HG03045 (cell line): Measurements from ENCODE around the gene RNF2.
"Not testable (repeated sequence)": the region's sequence is repeated elsewhere in the genome, so short reads cannot be mapped to it uniquely, and the experiment has no call there.

Source experiments
- ATAC-seq: cut with Tn5 transposase; IDR thresholded peaks from one replicate; pipeline ENCODE4 v1.9.1; 2021; ENCODE audit warnings: mild to moderate bottlenecking, moderate library complexity; ENCODE audit not compliant: unreplicated experiment

Gene RNF2

DNA sequence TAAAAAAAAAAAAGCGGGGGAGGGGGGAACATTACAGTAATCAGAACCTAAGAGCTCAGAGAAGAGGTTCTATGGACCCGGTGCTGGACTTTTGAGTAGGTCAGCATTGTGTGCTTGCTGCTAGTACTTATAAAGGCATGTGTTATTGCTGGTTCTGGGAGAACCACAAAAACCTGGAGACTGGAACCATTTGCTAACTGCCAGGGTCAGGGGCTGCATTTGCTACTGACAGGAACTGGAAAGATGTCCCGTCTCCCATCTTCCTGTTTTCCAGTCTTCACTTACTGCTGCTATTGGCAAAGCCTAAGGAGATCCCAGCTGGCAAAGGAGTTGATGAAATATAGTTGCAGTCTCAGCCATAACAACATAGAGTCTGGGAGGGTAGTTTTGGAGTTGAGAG lies 4.3 kb downstream of the RNF2 start:
- ATAC-seq = no peak

DNA sequence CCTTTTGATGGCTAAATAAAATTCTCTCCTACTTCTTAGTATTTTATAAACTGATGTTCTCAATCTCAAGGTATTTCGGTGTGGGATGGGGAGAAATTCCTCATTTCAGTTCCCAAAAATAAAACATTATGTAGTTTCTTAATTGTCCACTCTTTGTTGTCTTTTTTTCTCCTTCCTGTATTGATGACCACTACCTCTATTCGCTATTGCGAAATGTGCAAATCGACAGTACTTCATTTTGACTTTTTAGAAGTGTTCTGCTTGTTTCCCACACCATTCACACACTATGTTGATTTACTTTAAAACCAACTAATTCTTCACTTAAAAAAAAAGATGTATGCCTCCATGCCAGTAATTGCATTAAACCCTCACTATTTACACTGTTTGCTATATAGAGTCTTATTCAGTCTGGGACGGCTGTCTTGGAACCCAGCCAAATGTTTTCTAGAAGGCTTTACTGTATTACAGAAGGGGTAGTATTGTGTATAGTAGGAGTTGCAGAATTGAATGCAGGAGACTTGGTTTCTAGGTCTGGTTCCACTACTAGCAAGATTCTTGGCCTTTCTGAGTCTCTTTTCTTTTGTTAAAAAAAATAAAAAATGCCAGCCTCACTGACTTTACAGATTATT lies 5.6 kb downstream of the RNF2 start:
- ATAC-seq = no peak

DNA sequence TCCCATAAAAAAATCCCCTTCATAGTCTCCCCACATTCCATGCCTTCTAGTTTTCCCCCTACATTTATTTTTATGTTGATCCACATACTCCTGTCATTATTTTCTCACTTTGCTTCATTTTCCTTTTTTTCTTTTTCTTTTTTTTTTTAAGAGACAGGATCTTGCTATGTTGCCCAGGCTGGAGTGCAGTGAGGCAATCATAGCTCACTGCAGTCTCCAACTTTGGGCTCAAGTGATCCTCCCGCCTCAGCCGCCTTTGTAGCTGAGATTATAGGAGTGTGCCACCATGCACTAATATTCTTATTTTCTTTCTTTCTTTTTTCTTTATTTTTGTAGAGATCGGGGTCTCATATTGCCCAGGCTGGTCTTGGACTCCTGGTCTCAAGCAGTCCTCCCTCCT lies 7.8 kb downstream of the RNF2 start:
- ATAC-seq = no peak

DNA sequence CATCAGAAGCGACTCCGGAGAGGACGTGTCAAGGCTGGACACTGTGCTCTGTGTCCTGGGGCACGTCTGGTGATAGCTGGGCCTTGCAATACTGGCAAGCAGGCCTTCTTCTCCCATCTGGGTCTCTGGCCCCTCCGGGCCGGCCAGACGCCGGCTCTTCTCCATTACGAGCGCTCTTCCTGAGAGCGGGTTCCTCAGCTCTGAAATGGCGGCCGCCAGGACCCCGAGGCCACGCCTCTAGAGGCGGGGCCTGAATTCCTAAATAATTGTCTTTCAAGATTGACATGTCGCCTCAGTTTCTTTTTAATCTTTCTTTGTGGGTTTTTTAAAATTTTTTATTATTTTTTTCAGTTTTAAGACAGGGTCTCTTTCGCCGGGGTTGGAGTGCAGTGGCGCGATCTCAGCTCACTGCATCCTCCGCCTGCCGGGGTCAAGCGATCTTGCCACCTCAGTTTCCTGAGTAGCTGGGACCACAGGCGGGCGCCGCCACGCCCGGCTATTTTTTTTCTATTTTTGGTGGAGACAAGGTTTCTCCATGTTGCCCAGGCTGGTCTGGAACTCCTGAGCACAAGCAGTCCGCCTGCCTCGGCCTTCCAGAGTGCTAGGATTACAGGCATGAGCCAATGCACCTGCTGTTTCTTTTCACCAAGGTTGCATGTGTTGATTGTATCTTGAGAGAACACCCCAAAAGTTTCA lies 9.2 kb downstream of the RNF2 start:
- no peak for ATAC-seq

DNA sequence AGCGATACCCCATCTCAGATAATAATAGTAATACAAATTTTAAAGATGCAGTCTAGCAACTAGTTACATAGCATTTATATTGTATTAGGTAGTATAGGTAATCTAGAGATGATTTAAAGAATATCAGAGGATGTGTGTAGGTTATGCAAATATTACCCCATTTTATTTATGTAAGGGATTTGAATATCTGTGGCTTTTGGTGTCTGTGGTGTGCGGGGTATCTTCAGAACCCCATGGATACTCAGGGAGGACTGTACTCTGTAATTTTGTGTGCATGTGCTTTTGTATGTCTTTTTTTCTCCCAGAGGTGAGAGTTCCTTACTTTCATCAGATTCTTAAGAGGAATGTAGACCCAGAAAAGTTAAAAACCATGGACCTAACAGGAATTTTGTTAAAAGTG lies 12.8 kb downstream of the RNF2 start:
- no peak for ATAC-seq

DNA sequence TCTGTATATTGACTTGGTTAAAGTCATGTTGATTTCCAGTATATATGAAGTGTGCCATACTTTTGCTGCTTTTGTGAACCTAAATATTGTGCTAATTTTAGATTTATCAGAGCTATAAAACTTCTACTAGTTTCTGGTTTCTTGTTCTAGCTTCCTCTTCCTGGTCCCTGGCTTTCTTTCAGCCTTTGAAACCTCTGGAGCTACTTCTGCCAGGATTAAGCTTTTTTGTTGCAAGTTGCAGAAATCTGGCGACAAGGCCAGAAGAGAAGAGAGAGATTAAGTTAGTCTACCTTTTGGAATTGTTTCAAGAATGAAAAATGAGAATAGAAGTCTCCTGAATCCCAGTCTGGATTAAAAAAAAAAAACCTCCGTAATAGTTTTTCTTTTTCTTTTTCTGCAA lies 13.5 kb downstream of the RNF2 start:
- ATAC-seq = no peak

DNA sequence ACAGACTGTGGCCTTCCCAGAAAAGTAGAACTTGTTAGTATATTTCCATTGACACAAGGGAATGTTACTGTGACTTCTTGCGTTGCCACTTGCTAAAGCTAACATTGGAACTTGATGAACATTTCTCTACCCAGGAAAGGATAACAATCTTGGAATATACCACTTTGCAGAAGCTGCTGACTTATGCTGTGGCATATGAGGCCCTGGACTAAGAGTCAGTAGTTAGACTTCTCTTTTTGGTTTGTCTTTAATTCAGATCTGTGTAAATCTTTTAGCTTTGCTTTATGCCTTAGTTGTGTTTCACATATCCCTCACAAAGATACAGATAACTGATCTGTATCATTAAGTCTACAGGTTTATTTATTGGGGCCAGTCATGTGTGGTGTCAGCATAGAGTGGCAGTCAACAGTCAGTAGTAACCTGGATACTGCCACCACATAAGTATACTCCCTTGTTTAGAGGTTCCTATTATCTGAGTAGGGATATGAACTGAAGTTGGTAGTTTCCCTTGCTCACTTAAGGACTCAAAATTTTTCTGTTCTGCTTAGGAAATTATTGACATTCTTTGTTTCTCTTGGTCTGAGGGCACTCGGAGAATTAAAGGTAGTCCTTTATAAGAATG lies 14.7 kb downstream of the RNF2 start:
- ATAC-seq = no peak

DNA sequence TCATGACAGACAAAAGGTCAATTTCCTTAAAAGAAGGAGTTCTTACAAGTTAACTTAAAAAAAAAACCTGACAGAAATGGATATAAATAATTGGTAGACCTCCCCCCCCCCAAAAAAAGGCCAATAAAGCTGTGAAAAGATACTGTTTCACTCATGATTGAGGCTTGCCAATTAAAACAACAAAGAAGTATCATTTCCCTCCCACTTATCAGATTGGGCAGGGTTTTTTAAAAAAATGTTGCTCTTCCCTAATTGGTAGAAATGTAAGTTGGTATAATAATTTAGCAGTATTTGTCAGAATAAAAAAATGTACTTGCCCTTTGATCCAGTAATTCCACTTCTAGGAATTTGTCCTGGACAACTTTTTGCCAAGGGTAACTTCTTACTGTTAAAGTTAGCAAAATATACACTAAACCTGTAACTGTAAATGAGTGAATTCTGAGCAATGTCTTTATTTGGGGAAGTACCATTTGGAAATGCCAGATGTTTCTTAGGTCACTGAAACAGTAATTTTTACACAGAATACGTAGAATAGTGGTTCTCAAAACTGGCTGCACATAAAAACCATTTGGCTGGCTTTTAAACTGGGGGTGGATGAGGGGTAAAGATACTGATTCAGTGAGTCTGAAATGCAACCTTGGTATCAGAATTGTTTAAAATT lies 17.5 kb downstream of the RNF2 start:
- ATAC-seq = no peak

DNA sequence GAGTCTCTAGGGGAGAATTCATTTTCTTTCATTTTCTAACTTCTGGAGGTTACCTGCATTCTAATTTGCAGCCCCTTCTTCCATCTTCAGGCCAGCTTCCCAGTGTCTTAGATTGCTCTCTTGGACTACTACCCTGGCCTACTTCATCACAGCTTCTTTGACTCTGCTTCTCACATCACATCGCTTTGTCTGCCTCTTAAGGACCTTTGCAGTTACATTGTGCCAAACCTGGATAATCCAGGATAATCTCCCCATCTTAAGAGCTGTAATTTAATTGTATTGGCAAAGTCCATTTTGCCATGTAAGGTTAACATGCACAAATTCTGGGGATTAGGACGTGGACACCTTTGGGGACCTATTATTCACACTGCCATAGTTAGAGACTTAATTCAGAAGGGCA lies 18.4 kb downstream of the RNF2 start:
- no peak for ATAC-seq

DNA sequence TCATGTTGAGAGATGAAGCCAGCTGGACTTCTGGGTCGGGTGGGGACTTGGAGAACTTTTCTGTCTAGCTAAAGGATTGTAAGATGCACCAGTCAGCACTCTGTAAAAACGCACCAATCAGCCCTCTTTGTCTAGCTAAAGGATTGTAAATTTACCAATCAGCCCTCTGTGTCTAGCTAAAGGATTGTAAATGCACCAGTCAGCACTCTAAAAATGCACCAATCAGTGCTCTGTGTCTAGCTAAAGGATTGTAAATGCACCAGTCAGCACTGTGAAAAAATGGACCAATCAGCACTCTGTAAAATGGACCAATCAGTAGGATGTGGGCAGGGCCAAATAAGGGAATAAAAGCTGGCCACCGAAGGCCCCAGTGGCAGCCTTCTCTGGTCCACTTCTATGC lies 19.6 kb downstream of the RNF2 start:
- ATAC-seq = not testable (repeated sequence)

DNA sequence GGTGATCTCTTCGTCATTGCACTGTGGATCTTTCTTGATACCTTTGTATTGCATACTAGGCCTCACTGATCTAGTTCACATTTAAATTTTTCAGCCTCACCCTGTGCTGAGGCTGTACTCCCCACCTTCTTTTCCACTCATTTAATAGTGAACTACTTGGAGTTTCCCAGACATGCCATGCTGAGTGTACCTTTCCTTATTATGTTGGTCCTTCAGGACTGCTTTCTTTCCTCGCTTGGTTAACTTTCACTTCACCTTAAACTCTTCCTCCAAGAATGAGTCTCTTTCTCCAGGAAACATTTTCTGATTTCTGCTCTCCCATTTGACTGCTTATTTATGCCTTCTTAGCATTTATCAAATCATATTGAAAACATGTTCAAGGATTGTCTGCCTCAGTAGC lies 20.8 kb downstream of the RNF2 start:
- ATAC-seq = no peak

DNA sequence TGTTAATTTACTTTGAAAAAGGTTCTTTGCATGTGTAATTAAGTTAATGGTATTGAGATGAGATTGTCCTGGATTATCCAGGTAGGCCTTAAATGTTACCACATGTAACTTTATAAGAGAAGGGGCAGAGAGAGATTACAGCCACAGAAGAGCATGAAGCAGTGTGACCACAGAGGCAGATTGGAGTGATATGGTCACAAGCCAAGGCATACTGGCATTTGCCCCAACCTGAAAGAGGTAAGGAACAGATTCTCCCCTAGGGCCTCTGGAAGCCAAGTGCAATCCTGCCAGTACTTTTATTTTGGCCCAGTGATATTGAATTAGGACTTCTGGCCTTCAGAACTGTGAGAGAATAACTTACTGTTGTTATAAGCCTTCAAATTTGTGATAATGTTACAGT lies 23.0 kb downstream of the RNF2 start:
- ATAC-seq = no peak

DNA sequence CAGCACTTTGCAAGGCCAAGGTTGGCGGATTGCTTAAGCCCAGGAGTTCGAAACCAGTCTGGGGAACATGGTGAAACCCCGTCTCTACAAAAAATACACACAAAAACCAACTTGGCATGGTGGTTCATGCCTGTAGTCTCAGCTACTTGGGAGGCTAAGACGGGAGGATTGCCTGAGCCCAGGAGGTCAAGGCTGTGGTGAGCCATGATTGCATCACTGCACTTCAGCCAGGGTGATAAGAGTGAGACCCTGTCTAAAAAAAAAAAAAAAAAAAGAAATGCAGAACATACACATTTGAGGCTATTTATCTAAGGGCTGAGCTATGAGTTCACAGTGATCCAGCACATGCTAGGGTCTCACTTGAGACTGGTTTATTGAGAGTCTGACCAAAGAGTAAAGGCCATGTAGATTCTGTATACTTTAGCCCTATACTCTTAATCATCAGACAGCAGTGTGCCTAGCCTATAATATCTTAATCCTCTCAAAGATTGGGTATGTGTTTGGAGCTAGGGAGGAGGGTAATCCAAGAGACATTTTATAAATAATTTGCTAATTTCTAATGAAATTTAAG lies 23.9 kb downstream of the RNF2 start:
- no peak for ATAC-seq

DNA sequence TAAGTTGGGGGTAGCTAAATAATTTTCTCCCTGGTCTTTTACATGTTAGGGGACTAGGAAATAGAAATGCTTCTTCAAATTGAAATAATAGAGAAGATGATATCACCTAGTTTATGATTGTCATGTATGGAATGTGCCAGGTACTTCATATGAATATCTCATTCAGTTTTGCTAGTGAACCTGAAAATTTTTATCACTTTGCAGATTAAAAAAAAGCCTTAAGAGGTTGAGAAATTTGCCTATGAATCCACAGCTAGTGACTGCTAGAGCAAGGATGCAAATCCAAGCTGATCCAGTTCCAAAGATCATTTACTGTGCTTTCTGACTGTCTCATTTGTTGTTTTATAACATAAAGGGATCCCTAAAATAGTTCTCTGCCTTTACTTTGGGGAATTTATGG lies 24.7 kb downstream of the RNF2 start:
- no peak for ATAC-seq

DNA sequence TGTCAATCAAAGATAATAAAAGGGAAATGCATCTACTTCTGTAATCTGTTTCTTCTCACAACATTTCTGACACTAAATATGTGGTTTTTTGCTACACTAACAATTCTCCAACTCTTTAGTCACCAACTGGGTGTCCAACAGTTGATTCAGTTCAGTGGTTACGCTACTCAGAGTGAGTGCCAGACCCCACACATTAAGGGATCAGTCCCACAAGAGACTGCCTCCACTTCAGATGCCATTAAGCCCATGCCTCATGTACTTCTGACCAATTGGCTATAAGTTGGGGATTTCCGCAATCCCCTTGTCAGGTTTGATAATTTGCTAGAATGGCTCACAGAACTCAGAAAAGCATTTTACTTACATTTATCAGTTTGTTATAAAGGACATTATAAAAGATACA lies 28.4 kb downstream of the RNF2 start:
- no peak for ATAC-seq

DNA sequence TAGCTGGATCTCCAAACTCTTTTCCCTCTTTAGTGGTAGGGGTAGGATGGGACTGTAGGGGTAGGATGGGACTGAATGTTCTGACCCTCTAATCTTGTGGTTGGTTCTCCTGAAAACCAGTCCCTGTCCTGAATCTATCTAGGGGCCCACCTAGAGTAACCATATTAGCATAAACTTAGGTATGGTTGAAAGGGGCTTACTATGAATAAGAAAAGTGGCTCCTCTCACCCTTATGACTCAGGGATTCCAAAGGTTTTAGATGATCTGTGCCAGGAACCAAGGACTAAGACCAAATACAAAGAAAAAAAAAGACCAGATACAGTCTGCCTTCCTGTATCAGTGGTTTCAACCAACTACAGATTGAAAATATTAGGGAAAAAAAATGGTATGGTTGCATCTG lies 28.9 kb downstream of the RNF2 start:
- no peak for ATAC-seq

DNA sequence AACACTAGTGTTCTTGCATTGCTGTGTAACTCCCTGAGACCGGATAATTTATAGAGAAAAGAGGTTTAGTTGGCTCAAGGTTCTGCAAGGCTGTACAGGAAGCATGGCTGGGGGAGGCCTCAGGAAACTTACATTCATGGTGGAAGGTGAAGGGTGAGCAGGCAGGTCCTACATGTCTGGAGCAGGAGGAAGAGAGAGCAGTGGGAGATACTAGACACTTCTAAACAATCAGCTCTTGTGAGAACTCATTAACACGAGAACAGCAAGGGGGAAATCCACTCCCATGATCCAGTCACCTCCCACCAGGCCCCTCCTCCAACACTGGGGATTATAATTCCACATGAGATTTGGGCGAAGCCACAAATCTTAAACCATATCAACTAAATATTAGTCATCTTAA lies 30.1 kb downstream of the RNF2 start:
- no peak for ATAC-seq

DNA sequence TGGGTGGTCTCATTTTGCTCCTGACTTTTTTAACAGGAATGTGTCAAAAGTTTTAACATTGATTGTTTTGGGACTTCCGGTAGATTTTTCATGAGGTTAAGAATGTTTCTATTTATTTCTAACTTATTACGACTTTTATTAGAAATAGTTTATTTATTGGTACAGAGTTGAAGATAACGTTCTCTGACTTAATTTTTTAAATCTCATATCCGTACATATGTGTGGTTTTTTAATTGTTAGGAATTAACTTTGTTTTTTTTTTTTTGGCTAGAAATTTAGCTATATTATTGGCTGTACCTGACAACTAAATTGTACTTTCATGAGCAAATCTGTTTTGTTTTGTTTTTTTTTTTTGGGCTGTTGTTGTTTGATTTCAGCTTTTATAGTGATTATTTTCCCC lies 32.0 kb downstream of the RNF2 start:
- ATAC-seq = no peak

DNA sequence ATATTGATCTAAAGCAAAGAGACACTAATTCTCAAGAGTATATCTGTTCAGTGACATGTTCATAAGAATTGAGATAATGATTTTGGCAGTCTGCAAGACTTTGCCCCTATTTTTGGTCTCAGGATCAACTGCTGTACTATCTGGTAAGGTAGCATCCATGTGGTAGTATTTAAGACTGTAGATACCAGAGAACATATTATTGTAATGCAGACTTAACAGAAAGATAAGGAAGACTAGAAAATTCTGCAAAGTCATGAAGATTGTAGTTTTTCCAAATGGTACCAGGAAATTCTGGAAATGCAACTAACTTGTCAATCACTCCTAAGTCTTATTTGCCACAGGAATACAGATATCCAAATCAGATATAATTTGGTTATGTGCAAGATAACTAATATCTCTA lies 35.1 kb downstream of the RNF2 start:
- ATAC-seq = no peak

DNA sequence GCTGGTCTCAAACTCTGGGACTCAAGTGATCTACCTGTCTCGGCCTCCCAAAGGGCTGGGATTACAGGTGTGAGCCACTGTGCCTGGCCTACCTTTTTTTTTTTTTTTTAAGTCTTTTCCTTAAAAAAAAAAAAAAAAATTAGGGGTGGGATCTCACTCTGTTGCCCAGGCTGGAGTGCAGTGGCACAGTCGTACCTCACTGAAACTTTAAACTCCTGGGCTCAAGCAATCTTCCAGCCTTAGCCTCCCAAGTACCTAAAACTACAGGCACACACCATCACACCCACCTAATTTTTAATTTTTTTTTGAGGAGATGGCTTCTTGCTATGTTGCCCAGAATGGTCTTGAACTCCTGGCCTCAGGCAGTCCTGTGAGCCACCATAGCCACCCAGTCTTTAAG lies 38.5 kb downstream of the RNF2 start:
- ATAC-seq = no peak

DNA sequence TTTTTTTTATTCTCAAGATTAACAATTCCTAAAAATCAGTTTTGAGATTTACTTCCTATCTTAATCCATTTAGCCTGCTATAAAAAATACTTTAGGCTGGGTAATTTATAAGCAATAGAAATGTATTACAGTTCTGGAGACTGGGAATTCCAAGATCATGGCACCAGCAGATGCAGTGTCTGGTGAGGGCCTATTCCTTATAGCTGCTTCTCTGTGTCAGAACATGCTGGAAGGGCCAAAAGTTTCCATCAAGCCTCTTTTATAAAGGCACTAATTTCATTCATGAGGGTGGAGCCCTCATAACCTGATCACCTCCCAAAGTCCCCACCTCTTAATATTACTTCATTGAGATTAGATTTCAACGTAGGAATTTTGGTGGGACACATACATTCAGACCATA lies 41.7 kb downstream of the RNF2 start:
- ATAC-seq = no peak

DNA sequence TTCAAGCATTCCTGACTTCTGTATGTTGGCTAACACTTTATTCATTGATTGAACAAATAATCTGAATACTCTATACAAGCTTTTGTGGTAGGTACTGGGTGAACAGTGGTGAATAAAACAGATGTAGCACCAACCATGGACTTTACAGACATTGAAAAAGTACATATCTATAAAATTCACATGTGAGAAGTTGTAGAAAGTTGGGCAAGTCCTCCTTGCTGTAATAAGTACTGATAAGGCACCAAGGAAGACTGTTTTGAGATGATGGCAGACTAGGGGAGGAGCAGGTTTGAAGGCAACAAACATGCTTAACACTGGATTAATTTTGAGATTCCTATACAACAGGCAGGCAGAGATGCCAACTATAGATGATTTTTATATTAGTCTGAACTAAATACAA lies 42.4 kb downstream of the RNF2 start:
- ATAC-seq = no peak
